SK-N-SH treated with all-trans-retinoic acid at 6 μM for 48 hours (cell line): ENCODE measurements around the gene ASB9.

Experiments
- ATAC-seq: fragments of 200-7000 bp; cut with Tn5 transposase; 3 replicates; pipeline ENCODE4 v1.9.1; 2020; ENCODE audit warnings: mild to moderate bottlenecking, moderate library complexity
- ARNTL ChIP-seq: fragments of 450-650 bp; formaldehyde crosslinking; IDR thresholded peaks from 2 replicates; pipeline ENCODE4 v1.5.0; 2020; ENCODE audit warnings: low read depth, mild to moderate bottlenecking, moderate library complexity, borderline replicate concordance
- BACH2 ChIP-seq: fragments of 250-450 bp; sonication (Bioruptor Pico); IDR thresholded peaks from 2 replicates; pipeline ENCODE4 v1.9.0; 2021; ENCODE audit warnings: mild to moderate bottlenecking, borderline replicate concordance
- CREB5 ChIP-seq: fragments of 250-450 bp; sonication (Bioruptor Pico); IDR thresholded peaks from 2 replicates; pipeline ENCODE4 v1.5.1; 2020; ENCODE audit warnings: low read depth, mild to moderate bottlenecking, moderate library complexity
- CSDC2 ChIP-seq: fragments of 250-450 bp; sonication (Bioruptor Pico); IDR thresholded peaks from 2 replicates; pipeline ENCODE4 v1.5.0; 2020; ENCODE audit warnings: mild to moderate bottlenecking, moderate library complexity
- CSRNP3 ChIP-seq: fragments of 250-450 bp; sonication (Bioruptor Pico); IDR thresholded peaks from 2 replicates; pipeline ENCODE4 v1.5.1; 2021; ENCODE audit warnings: mild to moderate bottlenecking, moderate library complexity
- ESRRG ChIP-seq: fragments of 250-450 bp; sonication (Bioruptor Pico); IDR thresholded peaks from 2 replicates; pipeline ENCODE4 v1.6.1; 2021; ENCODE audit warnings: mild to moderate bottlenecking
- ISL1 ChIP-seq: fragments of 250-450 bp; sonication (Bioruptor Pico); IDR thresholded peaks from 2 replicates; pipeline ENCODE4 v2.1.2; 2022; ENCODE audit warnings: mild to moderate bottlenecking, moderate library complexity
- OSR1 ChIP-seq: fragments of 250-450 bp; sonication (Bioruptor Pico); IDR thresholded peaks from 2 replicates; pipeline ENCODE4 v1.8.0; 2022; ENCODE audit warnings: moderate library complexity, mild to moderate bottlenecking, inconsistent platforms
- PATZ1 ChIP-seq: fragments of 250-450 bp; sonication (Bioruptor Pico); IDR thresholded peaks from 2 replicates; pipeline ENCODE4 v1.8.0; 2020; ENCODE audit warnings: mild to moderate bottlenecking, moderate library complexity, borderline replicate concordance
- POU6F1 ChIP-seq: fragments of 250-450 bp; sonication (Bioruptor Pico); IDR thresholded peaks from 2 replicates; pipeline ENCODE4 v1.8.0; 2021; ENCODE audit warnings: low read depth, mild to moderate bottlenecking, moderate library complexity, borderline replicate concordance
- PPARA ChIP-seq: fragments of 250-450 bp; sonication (Bioruptor Pico); IDR thresholded peaks from 2 replicates; pipeline ENCODE4 v1.5.0; 2020; ENCODE audit warnings: mild to moderate bottlenecking, borderline replicate concordance
- RARB ChIP-seq: fragments of 250-450 bp; sonication (Bioruptor Pico); IDR thresholded peaks from 2 replicates; pipeline ENCODE4 v1.8.0; 2021; ENCODE audit warnings: mild to moderate bottlenecking, moderate library complexity
- SNAI2 ChIP-seq: fragments of 250-450 bp; sonication (Bioruptor Pico); IDR thresholded peaks from 2 replicates; pipeline ENCODE4 v1.5.0; 2020; ENCODE audit warnings: mild to moderate bottlenecking, moderate library complexity
- TCF4 ChIP-seq: fragments of 250-450 bp; sonication (Bioruptor Pico); IDR thresholded peaks from 2 replicates; pipeline ENCODE4 v1.8.0; 2021; ENCODE audit warnings: mild to moderate bottlenecking, moderate library complexity, borderline replicate concordance
- TSHZ2 ChIP-seq: fragments of 250-450 bp; sonication (Bioruptor Pico); IDR thresholded peaks from 2 replicates; pipeline ENCODE4 v1.5.0; 2020; ENCODE audit warnings: mild to moderate bottlenecking, moderate library complexity
- ZC3H10 ChIP-seq: fragments of 250-450 bp; sonication (Bioruptor Pico); IDR thresholded peaks from 2 replicates; pipeline ENCODE4 v1.5.1; 2021; ENCODE audit warnings: mild to moderate bottlenecking, moderate library complexity
- ZFP3 ChIP-seq: fragments of 250-450 bp; sonication (Bioruptor Pico); IDR thresholded peaks from 2 replicates; pipeline ENCODE4 v1.5.0; 2020; ENCODE audit warnings: mild to moderate bottlenecking, moderate library complexity
- ZFP30 ChIP-seq: fragments of 450-650 bp; formaldehyde crosslinking; IDR thresholded peaks from 2 replicates; pipeline ENCODE4 v1.5.0; 2022; ENCODE audit warnings: mild to moderate bottlenecking, moderate library complexity
- ZNF565 ChIP-seq: fragments of 450-650 bp; formaldehyde crosslinking; conservative IDR thresholded peaks from 2 replicates; pipeline ENCODE4 v1.5.0; 2020; ENCODE audit warnings: low read depth, mild to moderate bottlenecking, moderate library complexity
- ZNF70 ChIP-seq: fragments of 450-650 bp; formaldehyde crosslinking; IDR thresholded peaks from 2 replicates; pipeline ENCODE4 v1.5.0; 2020; ENCODE audit warnings: mild to moderate bottlenecking, moderate library complexity
- ZNF8 ChIP-seq: fragments of 450-650 bp; formaldehyde crosslinking; IDR thresholded peaks from 2 replicates; pipeline ENCODE4 v1.5.0; 2020; ENCODE audit warnings: mild to moderate bottlenecking, moderate library complexity

Gene ASB9

GRCh38 chrX:15215366-15215765 lies 54.5 kb downstream of the ASB9 start:
- TF ChIP-seq CREB5 (CRISPR knock-in tag) = no peak
- no peak for TF ChIP-seq PATZ1 (CRISPR knock-in tag)
- TF ChIP-seq ZFP30 (CRISPR knock-in tag) = no peak
- no peak for TF ChIP-seq PPARA (CRISPR knock-in tag)
- no peak for TF ChIP-seq ZNF70 (CRISPR knock-in tag)
- TF ChIP-seq ZFP3 = no peak
- no peak for TF ChIP-seq BACH2 (CRISPR knock-in tag)
- TF ChIP-seq OSR1 = no peak
- no peak for ATAC-seq

- ATAC-seq = no peak
- TF ChIP-seq ISL1 (CRISPR knock-in tag) = no peak
- no peak for TF ChIP-seq CSDC2 (CRISPR knock-in tag)
- no peak for TF ChIP-seq POU6F1 (CRISPR knock-in tag)
- TF ChIP-seq CREB5 (CRISPR knock-in tag) = no peak
- TF ChIP-seq TCF4 (CRISPR knock-in tag) = no peak
- TF ChIP-seq TSHZ2 (CRISPR knock-in tag) = no peak
- TF ChIP-seq RARB (CRISPR knock-in tag) = no peak
- TF ChIP-seq OSR1 = no peak
- TF ChIP-seq ZFP3 = no peak
- TF ChIP-seq ZC3H10 (CRISPR knock-in tag) = no peak
Observed at GRCh38 chrX:15214588-15214987, 55.3 kb downstream of the ASB9 start.

- TF ChIP-seq RARB (CRISPR knock-in tag) (no peak), ISL1 (CRISPR knock-in tag) (no peak), ZC3H10 (CRISPR knock-in tag) (no peak), ZNF565 (CRISPR knock-in tag) (no peak), POU6F1 (CRISPR knock-in tag) (no peak), PPARA (CRISPR knock-in tag) (no peak), CSRNP3 (CRISPR knock-in tag) (no peak), SNAI2 (CRISPR knock-in tag) (no peak), ESRRG (CRISPR knock-in tag) (no peak), ZNF8 (CRISPR knock-in tag) (no peak), ZNF70 (CRISPR knock-in tag) (no peak), ARNTL (CRISPR knock-in tag) (no peak), TSHZ2 (CRISPR knock-in tag) (no peak)
- ATAC-seq = no peak
Observed at GRCh38 chrX:15209096-15209495, 60.8 kb downstream of the ASB9 start.
